HG03039 (cell line): Measurements from ENCODE around the gene ADAM12.

Experiments
- ATAC-seq: cut with Tn5 transposase; IDR thresholded peaks from one replicate; pipeline ENCODE4 v1.9.1; 2021; ENCODE audit warnings: mild to moderate bottlenecking, moderate library complexity; ENCODE audit not compliant: unreplicated experiment

The ADAM12 gene

DNA sequence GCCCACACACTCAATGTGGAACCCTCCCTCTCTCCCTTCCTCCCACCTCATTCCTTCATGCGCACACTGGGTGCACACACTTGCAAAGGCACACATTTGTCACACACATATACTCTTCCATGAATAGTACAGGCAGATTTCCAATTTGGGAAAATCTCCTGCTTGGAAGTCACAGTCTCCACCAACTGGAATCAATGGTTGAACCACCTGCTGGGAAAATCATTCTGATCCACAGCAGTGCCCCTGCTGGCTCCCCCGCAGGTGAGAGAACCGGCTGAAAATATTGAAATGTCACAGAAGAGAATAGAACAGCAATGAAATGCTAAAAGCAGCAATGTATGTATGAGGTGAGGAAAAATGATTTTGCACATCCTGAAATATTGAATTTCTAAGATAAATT is 232.7 kb downstream of the ADAM12 start:
- no peak for ATAC-seq

DNA sequence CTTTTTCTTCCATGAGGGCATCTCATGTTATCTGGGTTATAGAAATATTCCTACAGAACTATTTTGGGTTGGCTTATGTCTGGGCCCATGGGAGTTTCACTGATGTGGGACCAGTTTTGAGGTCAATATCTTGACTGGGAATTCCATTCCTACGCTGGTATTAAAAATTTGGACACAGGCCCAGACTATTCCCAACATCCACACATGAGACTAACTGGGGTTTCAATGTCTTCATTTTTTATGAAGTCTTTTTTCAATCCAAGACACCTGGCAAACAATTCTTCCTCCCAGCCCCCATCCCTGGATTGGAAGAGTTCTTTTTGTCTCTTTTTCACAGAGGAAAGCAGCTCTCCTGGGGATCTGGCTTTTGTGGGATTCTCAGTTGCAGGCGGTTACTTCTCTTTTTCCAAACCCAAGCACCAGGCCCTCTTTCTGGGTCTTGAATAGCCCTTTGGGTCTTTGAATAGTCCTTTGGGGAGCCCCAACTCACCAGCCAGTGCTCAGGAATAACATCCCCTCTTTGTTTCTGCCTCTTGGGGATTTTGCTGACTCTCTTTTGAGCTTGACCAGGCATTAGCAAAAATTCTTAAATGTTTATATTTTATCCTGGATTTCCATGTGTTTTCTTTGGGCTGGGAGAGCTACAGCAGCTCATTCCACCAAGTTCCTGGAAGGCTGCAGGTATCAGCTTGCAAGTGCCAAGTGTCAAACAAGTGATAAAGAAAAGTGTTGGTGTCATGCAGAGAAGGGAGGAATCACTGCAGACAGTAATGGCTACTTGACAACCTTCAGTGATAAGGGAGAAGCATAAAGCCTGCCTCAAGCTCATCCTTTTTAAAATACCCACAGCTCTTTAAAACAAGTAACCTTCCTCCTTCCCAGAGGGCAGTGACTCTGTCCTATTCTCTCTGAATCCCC is 234.3 kb downstream of the ADAM12 start:
- ATAC-seq, result no peak

DNA sequence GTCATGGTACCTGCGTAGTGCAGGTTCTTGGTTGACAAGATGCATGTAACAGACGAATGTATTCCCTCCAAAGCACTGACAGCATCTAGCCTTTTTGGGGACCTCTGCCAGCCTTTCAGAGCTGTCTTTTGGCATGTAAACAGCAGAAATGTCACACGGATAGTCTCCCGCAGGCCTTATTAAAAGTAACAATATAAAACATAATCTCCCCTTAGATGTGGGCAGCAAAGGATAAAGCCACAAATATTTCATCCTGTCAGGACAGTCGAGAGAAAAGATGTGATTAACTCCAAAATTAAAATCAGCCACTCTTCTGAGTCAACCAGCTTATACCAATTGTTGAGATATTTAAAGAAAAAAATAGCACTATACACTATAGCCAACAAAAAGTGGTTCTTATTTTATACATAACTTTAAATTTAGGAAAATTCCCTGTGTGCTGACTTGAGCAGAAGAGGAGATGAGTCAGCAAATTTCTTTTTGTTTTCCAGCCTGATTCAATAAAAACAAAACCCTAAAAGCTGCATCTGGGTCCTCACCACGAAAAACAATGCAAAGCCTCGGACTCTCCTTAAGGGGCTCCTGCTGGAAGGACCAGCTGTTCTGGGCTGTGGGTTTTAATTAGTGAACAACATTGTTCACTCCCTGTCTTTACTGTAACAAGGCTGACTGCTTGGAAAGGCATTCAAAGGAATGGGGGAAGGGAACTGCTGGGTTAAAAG is 240.2 kb downstream of the ADAM12 start:
- no peak for ATAC-seq

DNA sequence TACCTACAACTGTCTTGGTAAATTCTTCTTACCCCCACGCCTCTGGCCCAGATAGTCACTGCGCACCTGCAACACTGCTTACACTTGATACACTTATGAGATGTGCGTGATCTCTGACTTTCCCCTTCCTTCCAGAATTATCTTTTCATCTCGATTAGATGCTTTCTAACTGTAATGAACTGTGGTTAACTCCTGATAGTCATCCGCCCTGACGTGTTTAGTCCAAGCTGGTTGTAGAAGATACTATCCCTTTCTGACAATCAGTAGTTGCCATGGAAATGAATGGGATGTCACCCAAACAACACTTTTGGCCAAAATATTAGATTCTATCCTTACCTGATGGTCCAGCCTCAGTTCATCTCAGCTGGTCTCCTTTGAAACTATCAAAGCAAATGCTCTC is 241.5 kb downstream of the ADAM12 start:
- ATAC-seq, result no peak

DNA sequence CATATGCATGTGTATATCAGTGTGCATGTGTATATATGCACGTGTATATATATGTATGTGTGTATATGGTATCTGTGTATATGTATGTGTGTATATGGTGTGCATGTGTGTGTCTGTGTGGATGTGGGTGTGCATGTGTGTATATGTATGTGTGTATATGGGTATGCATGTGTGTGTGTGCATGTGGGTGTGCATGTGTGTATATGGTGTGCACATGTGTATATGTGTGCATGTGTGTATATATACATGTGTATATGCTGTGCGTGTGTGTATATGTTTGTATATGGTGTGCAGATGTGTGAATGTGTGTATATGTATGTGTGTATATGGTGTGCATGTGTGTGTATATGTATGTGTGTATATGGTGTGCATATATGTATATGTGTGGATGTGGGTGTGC is 245.2 kb downstream of the ADAM12 start:
- ATAC-seq, result no peak

DNA sequence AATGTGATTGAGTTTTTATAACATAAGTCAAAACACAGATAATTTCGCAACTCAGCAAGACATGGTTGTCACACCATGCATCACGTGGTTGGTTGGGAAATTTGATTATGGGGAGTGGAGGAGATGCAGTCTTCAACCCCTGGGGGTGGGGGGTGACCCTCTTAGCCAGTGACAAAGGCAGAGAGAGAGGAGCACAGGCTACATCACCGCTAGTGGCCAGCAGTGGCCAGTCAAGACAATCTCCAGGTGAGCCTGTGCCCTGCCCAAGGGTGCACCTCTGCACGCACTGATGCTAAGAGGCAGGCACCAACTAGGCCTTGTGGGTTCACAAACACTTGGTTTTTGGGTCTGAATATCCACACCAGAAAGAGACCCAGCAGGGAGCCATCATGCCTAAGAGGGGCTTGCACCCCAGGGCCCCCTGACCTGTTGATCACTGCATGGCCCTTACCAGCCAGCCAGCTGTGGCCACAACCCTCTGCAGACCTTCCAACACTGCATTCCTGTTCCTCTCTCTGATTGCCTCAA is 247.5 kb downstream of the ADAM12 start:
- ATAC-seq, result no peak

DNA sequence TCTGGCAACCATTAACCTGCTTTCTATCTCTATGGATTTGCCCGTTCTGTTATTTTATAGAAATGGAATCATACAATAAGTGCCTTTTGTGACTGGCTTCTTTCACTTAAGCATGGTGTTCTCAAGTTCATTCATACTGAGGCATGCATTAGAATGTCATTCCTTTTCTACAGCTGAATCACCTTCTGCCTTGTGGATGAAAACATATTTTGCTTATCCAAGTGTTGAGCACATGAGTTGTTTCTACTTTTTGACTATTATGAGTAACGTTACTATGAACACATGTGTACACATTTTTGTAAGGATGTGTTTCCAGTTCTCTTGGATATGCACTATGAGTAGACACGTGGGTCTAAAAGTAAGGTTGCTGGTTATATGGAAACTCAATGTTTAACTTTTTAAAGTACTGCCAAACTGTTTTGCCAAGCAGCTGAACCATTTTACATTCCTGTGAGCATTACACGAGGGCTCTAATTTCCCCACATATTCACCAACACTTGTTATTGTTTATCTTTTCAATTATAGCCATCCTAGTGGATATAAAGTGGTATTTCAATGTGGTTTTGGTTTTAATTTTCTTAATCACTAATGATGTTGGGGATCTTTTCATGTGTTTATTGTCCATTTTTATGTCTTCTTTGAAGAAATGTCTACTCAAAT is 250.6 kb downstream of the ADAM12 start:
- no peak for ATAC-seq

DNA sequence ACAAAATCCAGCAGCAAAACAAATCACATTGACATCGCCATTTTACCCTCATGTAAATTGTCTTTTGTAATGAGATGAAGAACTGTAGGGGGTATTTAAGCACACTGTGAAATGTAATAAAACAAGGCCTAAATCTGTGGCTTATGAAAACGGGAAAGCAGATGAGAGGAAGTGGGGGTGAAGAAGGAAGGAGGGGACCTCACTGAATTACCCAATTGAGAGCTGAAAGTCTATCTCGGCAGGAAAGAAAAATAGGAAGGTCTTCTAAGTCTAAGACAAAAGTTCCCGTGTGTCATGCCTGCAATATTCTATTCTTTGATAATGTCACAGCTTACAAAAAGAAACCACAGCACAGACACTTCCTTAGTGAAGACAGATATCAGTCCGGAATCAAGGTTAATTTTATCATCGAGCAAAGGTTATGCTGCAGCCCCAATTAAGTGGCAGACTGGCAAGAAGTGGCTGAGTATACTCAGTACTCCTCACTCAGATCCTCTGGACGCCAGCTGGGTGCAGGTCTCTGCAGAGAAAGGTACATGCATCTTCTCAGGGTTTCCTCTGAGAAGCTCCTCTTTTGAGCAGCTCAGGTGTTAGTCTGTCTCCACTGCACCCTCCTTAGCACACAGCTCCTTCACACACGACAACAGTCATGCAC is 252.2 kb downstream of the ADAM12 start:
- no peak for ATAC-seq

DNA sequence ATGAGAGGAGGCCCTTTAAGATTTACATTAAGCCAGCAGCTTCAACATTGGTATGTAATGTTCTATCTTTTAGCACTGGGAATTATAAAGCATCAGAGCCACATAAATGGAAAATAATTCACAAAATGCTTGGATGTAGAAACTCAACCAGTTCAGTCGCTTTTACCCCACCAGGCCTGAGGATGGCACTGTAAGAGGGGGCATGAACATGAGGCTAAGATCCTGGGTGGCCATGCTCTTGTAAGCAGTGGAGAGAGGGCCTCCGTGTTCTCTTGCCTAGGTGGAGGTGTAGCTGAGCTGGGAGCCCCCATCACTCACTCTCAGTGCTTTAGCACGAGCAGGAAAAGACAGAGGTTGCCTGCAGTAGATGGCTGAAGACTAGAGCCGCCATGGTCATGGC is 253.1 kb downstream of the ADAM12 start:
- ATAC-seq, result no peak

DNA sequence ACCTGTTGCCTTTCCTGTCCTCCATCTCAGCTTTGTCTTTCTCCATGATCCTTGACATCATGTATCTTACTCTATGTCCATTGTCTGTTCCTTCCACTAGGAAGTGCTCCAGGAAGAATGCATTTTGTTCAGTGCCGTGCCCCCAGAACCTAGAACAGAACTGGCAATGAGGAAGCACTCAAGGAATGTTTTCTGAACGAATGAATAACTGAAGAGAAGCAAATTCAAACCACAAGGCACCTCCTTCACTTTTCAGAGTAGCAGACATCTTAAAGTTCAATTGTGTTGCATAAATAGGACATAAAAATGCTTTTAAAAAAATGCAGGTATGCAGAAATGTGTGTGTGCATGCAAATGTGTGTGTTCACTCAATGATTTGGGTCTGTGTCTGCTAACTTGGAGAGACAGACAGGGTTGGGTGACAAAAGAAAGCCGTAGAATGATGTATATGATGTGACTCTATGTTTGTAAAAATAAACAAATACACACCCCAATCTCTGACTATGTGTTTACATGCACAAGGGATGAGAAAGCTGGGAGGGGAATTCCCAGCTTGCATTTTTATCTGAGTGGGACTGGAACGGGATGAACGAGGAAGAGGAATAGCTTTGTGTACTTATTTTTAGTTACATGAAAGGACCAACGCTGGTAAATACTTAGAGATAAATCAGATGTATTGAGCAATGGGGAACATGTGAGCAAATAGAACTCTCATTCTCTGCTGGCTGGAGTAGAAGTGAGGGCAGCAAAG is 254.2 kb downstream of the ADAM12 start:
- ATAC-seq, result no peak

DNA sequence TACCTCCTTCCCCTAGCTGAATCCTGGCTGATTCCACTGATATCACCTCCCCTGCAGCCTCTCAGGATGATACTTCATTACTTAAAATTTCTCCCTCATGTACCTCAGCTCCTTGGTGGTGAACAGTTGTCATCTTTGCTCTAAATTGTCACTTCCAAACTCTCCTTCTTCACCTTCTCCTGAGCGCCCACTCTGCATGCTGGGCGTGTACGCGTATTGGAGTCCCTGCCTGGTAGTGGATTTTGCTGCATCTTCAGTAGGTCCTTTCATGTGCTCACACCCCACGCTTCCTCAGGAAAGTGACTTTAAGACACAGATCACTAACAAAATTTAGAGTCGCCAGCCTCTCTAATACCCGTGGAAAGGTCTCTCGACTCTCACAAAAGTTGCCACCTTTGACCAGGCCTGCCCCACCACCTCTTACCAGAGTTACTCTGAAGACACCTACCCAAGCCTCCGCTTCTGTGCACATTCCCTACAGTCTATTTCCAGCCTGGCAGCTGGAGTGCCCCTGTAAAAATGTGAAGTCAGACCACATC is 255.1 kb downstream of the ADAM12 start:
- no peak for ATAC-seq

DNA sequence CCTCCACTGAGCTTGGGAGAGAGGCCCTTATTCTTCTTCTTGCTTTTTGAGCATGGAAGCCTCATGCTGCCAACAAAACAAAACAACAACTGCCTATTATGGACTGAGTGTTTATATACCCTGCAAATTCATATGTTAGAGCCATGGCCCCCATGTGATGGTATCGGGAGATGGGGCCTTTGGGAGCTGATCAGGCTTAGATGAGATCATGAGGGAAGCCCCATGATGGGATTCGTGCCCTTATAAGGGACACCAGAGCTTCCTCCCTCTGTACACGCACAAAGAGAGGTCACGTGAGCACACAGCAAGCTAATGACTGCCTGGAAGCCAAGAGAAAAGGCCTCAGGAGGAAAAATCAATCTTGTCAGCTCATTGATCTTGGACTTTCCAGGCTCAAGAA is 256.9 kb downstream of the ADAM12 start:
- no peak for ATAC-seq

DNA sequence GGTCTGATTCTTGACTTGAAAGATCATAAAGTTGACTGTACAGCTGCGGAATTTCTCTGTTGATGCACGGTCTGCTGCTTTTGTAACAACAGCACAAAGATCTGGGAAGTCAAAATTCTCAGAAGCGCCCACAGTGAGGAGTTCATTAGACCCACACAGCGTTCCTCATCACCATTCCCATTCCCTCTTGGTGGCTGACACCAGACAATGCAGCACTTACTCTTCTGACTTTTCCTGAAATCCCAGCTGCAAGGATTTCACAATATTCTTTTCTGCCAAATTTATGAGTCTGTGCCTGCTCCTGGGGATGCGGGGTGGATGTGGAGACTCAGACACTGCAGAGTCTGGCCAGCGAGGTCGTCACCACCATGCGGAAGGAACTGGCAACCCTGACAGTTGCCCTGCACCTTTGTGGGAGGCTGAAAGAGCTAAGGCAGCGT is 258.0 kb downstream of the ADAM12 start:
- no peak for ATAC-seq

DNA sequence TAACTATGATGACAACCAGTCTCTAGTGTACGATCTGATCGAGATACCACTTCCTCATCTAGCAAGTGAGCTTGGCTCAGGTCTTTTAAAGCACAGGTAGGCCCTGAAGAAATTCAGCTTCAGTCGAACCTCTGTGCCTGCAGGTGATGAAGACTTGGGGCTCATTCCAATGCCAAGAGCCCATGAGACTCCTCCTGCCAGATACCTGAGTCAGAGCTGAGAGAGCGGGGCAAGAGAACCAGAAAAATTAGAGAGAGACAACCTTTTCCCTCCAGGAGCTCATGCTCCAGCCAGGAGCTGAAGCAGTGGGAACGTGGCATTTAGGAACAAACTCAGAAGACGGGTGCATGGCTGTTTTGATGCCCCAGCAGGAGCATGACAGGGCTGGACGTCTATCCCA is 259.3 kb downstream of the ADAM12 start:
- no peak for ATAC-seq

DNA sequence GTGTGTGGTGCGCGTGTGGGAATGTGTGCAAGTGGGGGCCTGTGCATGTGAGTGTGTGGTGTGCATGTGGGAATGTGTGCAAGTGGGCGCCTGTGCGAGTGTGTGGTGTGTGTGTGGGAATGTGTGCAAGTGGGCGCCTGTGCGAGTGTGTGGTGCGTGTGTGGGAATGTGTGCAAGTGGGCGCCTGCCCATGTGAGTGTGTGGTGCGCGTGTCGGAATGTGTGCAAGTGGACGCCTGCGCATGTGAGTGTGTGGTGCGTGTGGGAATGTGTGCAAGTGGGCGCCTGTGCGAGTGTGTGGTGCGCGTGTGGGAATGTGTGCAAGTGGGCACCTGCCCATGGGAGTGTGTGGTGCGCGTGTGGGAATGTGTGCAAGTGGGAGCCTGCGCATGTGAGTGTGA is 259.7 kb downstream of the ADAM12 start:
- no peak for ATAC-seq

DNA sequence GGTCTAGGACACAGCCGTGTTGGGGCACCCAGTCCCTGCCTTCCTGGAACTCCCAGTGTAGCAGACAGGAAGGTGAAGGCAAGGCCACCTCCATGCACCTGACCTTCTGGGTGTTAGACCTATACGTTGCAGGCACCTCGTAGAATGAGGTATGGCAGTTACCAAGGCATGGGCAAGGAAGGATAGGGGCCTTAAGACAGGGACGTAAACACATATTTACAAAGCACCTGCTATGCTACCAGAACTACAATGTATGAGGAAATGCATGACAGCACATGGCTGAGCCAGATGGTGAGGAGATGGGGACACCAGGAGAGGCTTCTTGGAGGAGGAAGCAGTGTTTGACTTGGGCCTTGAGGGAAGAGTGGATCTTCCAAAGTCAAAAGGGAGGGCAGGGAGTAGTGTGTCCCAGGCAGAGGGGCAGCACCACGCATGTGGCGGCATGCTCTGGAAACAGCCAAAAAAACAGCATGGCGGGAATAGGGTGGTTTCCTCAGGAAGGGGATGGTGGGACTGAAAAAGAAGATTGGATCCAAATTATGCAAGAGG is 260.7 kb downstream of the ADAM12 start:
- no peak for ATAC-seq

DNA sequence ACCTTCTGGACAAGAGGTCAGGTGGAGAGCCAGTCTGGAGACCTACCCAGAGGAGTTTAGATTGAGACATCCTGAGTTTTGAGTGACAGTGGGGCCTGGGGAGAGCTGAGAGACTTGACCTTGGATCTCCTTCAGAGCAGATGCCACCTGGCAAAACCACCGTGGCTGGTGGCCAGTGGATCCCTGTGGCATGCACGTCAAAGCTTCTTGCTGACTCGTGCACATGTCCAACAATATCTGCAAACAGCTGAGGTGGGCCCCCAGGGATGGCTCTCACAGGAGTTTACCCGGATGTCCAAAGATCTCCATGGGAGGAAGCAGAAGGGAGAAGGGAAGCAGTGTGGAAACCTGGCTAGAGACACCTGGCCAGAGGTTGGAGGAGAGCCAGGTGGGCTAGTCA is 261.4 kb downstream of the ADAM12 start:
- ATAC-seq, result no peak

DNA sequence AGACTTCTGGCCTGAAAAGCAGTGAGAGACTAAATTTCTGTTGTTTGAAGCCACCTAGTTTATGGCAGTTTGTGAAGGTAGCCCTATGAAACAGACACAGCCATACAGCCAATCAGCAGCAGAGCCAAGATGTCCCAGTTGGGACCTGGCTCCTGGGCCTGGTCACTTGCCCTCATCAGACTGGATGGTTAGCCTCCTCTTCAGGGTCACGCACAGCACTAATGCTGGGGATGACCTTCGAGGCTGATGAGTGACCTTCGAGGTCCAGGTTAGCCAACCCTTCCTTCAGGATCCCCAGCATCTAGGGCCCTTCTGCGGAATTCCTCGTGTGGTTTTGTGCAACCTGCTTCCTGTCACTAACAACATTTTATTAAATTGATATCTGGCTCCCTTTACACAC is 262.3 kb downstream of the ADAM12 start:
- no peak for ATAC-seq

DNA sequence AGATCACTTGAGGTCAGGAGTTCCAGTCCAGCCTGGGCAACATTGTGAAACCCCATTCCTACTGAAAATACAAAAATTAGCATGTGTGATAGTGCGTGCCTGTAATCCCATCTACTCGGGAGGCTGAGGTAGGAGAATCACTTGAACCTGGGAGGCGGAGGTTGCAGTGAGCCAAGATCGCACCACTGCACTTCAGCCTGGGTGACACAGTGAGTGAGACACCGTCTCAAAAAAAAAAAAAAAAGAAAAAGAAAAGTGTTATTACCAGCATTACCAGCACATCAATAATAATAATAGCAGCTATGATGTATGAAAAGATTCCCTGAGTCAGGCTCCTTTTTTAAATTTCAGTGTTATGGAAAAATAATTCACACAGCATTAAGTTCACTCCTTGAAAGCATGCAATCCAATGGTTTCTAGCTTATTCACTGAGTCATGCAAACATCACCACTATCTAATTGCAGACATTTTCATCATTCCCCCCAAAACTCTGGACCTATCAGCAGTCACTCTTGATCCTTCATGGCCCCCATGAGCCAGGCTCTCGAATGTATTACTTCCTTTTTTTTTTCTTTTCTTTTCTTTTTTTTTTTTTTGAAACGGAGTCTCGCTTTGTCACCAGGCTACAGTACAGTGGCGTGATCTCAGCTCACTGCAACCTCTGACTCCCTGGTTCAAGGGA is 263.5 kb downstream of the ADAM12 start:
- no peak for ATAC-seq
